ENCODE data around the gene CBX1. TPM values are rescaled to one million over a fixed set of nuclear protein-coding genes. Genes with fewer than 3 reads are reported as not detected.
A peak's percentile ranks its signal among the peaks of the same experiment; 100 is the strongest.
"Not testable (repeated sequence)": the region's sequence is repeated elsewhere in the genome, so short reads cannot be mapped to it uniquely, and the experiment has no call there.

The CBX1 gene
- polyA plus RNA-seq, 3 donors: 204 to 213 (median 212) TPM

DNA sequence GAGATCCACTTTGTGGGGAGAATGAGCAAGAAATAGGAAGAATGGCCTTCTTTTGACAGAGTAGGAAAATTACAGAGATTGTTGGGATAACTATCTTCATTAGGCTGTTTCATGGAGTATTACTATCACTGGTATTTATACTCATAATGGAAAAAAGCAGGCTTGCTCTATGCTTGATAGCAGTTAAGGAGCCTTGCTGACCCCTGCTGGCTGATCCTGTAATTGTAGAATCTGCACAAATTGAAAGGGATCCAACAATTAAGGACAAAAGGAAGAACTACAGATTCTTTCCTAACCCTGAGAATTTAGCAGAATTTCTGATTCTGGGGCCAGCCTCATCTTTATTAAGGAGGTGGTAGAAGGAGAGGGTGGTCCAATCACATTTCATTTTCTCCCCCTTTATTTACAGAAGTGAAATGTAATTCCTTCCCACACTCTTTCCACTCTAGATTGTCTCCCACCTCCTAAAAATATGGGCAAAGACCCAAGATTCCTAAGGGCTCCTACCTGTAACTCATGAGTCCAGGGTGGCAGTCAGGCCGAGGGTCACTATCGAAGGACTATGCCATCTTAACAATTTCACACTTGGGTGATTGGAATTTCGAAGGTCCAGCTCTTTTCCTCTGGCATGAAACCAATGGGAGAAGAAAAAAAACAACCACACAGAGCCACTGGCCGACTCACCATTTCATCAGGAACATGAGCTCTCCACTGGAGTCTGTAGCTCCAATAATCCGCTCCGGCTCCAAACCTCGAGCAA is 26.8 kb downstream of the CBX1 start:
- peak; percentile 63 to 70 (median 67) for DNase-seq (ENCODE audit: low read depth in 3 of 3, low spot score in 2 of 3)

DNA sequence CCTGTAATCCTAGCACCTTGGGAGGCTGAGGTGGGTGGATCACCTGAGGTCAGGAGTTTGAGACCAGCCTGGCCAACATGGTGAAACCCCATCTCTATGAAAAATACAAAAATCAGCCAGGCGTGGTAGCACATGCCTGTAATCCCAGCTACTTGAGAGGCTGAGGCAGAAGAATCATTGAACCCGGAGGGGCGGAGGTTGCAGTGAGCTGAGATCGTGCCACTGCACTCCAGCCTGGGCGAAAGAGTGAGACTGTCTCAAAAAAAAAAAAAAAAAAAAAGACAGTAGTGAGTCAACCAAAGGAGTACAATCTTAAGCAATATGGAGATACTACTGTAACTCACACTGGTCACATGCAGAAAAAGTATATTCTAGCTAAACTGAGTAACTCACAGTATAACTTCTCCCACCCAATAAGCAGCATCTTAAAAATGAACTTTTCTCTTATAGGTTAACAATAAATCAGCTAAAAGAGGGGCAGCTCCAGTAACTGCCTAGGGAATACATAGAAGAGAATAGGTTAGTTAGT is 27.6 kb downstream of the CBX1 start:
- not testable (repeated sequence) for DNase-seq (ENCODE audit: low read depth in 3 of 3, low spot score in 2 of 3)

DNA sequence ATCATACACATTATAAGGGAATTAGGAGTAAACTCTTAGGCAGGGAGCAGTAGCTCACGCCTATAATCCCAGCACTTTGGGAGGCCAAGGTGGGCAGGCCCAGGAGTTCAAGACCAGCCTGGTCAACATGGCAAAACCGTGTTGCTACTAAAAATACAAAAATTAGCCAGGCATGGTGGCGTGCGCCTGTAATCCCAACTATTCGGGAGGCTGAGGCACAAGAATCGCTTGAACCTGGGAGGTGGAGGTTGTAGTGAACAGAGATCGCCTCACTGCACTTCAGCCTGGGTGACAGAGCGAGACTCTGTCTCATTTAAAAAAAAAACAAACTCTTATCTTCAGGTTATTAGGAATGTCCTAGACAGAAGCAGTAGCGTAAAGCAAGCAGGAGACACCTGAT is 28.5 kb downstream of the CBX1 start:
- not testable (repeated sequence) for DNase-seq (ENCODE audit: low read depth in 3 of 3, low spot score in 2 of 3)

DNA sequence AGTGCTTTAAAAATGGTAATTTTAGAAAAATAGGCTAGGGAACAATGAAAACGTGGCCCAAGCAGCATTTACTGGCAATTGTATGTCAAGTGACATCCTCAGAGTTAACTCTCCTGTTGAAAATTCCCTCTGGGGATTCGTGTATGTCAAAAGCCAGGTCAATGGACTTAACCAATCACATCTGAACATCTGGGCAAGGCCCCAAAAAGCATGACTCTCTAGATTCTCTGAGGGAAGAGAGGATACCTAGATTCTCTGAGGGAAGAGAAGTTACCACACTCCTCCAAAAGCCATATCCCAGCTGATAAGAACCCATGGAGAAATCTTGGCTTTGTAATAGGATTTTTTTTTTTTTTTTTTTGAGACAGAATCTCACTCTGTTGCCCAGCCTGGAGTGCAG is 29.6 kb downstream of the CBX1 start:
- DNase-seq (ENCODE audit: low read depth in 3 of 3, low spot score in 2 of 3): no peak

DNA sequence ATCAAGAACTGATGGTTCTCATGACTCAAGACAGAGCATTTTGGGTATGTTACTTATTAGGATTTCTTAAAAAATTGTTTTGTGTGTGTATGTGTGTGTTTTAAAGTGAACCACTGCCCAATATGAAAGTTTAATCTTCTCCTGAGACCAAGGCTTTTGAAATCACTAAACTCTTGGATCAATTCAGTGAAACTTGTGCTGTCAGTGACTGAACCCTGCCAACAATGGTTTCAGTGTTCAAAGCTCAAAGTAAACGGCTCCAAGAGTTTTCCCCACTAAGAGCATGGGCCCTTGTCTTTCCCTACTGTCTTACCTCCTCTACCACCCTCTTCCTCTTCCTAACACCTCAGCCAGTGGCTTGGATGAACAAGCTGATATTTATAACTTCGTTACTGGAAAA is 31.1 kb downstream of the CBX1 start:
- no peak for DNase-seq (ENCODE audit: low read depth in 3 of 3, low spot score in 2 of 3)

DNA sequence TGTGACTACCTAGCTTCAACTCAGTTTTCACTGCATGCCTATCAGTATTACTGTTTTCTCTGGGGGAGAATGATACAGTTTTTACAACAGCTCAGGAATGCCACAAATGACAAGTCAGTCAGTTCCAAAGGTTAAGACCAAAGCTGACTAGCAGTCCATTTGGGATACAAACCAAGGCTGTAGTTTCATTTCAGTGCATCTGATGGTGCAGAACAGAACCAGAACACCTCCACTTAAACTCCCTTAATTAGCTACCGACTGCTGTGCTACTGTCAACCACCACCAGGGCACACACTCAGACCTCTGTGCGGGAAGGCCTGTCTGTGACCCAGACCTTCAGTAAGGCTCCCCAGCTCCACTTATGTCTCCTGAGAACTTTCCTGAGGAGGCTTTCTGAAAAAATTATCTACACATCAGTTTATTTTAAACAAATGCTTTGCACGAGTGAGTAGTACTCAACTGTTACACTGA is 32.8 kb downstream of the CBX1 start:
- DNase-seq (ENCODE audit: low read depth in 3 of 3, low spot score in 2 of 3): no peak

DNA sequence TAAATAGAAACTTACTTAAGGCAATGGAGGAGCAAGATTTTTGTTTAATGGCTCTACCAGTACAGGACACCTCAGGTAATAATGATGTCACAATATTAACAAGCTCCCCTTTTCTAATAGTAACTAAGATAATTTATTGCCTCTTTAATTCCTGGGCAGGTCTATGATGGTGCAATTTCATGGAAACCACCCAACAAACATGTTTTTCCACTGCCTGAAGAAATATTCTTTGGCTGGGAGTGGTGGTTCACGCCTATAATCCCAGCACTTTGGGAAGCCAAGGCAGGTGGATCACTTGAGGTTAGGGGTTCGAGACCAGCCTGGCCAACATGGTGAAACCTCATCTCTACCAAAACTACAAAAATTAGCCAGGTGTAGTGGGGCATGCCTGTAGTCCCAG is 33.5 kb downstream of the CBX1 start:
- not testable (repeated sequence) for DNase-seq (ENCODE audit: low read depth in 3 of 3, low spot score in 2 of 3)

DNA sequence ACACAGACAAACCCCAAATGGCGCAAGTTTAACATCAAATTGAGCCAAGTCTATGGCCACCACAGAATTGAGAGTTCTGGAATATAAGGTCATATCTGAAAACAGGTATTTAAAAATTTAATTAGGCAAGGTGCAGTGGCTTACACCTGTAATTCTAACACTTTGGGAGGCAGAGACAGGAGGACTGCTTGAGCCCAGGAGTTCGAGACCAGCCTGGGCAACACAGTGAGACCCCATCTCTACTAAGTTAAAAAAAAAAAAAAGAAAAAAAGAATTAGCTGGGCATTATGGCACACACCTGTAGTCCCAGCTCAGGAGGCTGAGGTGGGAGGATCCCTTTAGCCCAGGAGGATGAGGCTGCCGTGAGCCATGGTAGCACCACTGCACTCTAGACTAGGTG is 34.0 kb downstream of the CBX1 start:
- DNase-seq (ENCODE audit: low read depth in 3 of 3, low spot score in 2 of 3): no peak

DNA sequence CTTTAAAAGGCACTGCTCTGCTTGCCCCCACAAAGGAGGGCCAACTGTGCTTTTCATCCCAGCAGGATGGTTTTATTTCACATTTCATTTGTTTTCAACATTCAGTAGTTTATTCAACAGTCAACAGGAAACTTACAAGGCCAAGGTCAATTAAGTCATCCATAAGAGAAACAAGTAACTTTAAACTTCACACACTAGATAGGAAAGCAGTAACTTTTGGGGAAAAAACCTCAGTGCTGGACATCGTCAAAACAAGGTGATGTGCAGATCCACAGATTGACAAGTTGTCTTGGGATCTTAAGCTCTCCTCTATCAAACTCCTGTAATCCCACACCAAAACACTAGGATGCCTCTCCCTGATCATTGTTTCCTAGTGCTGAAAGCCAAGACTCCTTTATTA is 34.6 kb downstream of the CBX1 start:
- DNase-seq (ENCODE audit: low read depth in 3 of 3, low spot score in 2 of 3): no peak

DNA sequence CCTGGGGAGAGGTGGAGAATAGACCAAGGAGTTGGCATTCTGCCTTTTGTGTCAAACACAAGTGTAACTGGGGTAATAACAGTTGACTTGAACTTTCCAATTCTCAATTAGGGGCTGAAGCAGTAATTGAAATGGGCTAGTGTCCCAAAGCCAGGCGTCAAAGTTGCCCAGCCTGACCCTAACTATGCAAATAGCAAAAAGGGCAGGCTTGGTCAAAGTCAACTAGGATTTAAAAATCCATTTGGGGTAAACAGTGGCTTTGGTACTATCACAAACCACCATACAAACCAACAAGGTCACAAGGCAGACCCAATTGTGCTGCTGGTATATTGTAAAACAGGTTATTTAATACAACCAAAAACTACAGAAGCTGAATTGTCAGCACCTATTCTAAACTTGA is 35.1 kb downstream of the CBX1 start:
- no peak for DNase-seq (ENCODE audit: low read depth in 3 of 3, low spot score in 2 of 3)

DNA sequence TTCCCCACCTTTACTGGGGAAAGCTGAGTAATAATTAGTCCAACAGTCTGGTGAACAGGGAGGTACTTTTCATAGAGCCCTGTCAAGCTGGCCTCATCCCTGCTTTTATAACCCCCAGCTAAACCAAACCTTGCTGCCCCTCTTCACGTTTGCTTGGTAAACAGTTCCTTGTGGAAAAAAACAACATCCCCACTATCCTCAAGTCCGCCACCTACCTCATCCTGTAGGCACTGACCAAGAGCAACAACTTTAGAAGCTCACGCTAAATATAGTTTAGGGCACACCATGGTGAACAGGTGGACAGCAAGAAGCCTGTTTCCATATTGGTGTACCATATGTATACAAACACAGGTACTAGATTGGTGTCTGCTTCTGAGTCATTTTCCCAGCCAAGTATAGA is 36.6 kb downstream of the CBX1 start:
- no peak for DNase-seq (ENCODE audit: low read depth in 3 of 3, low spot score in 2 of 3)

DNA sequence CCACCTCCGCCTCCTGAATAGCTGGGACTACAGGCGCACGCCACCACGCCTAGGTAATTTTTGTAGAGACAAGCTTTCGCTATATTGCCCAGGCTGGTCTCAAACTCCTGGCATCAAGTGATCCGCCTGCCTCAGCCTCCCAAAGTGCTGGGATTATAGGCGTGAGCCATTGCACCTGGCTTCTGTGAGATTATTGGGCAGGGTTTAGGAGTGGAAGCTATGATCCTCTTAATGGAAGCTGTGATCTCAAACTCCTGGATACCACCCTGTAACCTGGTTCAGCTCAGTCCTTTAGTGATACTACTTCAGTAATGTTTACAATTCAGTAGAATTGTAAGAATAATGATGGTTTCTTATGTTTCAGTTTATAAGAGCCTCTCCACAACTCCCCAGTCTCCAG is 39.0 kb downstream of the CBX1 start:
- no peak for DNase-seq (ENCODE audit: low read depth in 3 of 3, low spot score in 2 of 3)

DNA sequence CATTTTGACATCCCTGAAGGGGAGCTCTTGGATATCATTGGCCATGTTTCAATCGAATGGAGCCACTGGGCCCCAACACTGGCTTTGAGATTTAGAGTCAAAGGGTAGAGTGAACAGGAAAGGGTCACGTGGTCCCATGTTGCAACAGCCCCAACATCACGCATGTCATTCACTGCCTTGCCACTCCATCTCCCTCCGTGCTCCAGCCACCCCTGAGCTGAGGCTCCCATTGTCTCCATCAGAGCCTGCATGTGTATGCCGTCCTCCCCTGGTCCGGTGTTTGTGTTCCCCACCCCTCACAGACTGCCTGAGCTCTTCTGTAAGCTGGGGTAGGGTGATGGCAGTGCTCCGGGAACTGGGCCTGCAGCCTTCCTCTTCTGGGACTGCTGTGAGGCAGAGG is 41.0 kb downstream of the CBX1 start:
- no peak for DNase-seq (ENCODE audit: low read depth in 3 of 3, low spot score in 2 of 3)

DNA sequence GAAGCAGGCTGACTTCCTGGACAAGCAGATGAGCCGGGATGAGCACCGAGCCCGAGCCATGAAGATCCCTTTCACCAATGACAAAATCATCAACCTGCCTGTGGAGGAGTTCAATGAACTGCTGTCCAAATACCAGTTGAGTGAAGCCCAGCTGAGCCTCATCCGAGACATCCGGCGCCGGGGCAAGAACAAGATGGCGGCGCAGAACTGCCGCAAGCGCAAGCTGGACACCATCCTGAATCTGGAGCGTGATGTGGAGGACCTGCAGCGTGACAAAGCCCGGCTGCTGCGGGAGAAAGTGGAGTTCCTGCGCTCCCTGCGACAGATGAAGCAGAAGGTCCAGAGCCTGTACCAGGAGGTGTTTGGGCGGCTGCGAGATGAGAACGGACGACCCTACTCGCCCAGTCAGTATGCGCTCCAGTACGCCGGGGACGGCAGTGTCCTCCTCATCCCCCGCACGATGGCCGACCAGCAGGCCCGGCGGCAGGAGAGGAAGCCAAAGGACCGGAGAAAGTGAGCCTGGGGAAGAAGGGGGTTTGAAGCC is 42.1 kb downstream of the CBX1 start:
- no peak for DNase-seq (ENCODE audit: low read depth in 3 of 3, low spot score in 2 of 3)

DNA sequence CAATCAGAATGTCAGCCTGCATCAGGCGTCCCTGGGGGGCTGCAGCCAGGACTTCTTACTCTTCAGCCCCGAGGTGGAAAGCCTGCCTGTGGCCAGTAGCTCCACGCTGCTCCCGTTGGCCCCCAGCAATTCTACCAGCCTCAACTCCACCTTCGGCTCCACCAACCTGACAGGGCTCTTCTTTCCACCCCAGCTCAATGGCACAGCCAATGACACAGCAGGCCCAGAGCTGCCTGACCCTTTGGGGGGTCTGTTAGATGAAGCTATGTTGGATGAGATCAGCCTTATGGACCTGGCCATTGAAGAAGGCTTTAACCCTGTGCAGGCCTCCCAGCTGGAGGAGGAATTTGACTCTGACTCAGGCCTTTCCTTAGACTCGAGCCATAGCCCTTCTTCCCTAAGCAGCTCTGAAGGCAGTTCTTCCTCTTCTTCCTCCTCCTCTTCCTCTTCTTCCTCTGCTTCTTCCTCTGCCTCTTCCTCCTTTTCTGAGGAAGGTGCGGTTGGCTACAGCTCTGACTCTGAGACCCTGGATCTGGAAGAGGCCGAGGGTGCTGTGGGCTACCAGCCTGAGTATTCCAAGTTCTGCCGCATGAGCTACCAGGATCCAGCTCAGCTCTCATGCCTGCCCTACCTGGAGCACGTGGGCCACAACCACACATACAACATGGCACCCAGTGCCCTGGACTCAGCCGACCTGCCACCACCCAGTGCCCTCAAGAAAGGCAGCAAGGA is 42.7 kb downstream of the CBX1 start:
- no peak for DNase-seq (ENCODE audit: low read depth in 3 of 3, low spot score in 2 of 3)

DNA sequence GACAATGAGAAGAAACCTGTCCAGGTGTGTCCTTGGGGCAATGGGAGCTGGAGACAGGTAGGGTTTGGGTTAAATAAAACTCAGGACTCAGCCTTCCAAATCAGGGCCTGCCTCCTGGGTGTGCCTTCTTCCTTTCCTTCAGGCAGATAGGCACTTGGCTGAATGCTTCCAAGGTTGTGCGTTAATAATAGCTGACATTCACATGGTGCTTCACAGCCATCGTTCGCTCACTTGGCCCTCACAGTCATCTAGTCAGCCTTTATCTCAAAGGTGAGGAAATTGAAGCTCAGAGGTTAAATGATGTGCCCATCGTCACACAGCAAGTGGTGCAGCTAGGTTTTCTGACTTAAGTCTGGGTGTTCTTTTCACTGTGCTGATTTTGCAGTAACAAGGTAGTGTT is 43.7 kb downstream of the CBX1 start:
- no peak for DNase-seq (ENCODE audit: low read depth in 3 of 3, low spot score in 2 of 3)

DNA sequence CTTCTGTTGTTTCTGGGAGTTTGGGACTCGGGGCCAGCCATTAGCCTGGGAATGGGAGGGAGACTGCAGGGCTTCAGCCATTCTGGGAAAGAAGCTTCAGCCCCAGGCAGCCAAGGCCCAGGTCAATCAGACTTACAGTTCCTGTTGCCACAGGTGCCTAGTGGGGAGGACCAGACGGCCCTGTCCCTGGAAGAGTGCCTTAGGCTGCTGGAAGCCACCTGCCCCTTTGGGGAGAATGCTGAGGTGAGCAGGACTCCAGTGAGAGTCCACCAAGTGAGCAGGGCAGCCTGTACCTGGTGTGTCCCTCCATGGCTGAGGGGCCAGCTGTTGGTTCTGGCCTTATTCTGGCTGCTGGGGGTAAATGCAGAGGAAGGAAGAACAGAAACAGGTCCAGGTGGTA is 44.4 kb downstream of the CBX1 start:
- no peak for DNase-seq (ENCODE audit: low read depth in 3 of 3, low spot score in 2 of 3)

DNA sequence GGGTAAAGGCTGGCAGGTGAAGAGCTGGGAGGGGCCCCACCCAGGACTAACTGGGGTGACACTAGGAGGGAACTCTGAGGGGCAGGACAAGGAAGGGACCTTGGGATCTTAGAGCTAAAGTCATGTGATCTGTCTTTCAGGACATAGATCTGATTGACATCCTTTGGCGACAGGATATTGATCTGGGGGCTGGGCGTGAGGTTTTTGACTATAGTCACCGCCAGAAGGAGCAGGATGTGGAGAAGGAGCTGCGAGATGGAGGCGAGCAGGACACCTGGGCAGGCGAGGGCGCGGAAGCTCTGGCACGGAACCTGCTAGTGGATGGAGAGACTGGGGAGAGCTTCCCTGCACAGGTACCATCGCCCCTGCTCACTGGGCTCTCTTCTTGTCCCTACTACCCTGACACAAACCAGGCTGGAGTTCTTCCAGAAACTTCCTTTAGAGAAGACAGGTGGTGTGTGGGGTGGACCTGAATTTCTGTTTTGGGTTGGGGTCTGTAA is 45.0 kb downstream of the CBX1 start:
- DNase-seq (ENCODE audit: low read depth in 3 of 3, low spot score in 2 of 3): no peak

DNA sequence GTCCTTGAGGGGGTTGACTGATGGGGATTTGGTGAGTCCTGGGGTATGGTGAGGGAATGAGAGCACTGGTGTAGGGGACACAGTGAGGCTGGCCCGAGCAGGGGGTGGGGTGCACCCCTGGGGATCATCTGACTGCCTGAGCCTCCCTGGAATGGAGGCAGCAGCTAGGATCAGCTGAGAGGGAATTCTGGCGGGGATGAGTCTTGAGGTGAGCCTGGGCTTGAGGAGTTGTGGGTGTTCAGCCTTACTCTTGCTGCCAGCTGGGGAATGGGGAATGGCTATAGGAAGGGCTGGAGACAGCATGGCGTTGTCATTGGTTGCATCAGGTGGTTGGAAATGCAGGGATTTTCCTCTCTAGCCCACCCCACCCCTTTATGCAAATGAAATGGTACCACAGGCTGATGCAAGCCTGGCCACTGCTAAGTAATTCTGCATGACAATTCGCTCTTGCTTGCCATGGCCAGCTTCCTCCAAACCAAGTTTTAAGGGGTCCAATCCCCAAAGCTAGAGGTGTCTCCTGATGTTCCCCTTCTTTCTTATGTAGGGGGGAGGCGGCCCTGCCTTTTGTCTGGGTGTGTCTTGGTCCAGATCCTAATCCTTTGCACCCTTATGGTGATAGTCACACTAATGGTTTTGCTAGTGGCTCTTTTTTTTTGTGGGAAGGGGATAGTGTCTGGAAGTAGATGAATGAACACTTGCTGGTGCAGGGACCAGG is 45.6 kb downstream of the CBX1 start:
- no peak for DNase-seq (ENCODE audit: low read depth in 3 of 3, low spot score in 2 of 3)

DNA sequence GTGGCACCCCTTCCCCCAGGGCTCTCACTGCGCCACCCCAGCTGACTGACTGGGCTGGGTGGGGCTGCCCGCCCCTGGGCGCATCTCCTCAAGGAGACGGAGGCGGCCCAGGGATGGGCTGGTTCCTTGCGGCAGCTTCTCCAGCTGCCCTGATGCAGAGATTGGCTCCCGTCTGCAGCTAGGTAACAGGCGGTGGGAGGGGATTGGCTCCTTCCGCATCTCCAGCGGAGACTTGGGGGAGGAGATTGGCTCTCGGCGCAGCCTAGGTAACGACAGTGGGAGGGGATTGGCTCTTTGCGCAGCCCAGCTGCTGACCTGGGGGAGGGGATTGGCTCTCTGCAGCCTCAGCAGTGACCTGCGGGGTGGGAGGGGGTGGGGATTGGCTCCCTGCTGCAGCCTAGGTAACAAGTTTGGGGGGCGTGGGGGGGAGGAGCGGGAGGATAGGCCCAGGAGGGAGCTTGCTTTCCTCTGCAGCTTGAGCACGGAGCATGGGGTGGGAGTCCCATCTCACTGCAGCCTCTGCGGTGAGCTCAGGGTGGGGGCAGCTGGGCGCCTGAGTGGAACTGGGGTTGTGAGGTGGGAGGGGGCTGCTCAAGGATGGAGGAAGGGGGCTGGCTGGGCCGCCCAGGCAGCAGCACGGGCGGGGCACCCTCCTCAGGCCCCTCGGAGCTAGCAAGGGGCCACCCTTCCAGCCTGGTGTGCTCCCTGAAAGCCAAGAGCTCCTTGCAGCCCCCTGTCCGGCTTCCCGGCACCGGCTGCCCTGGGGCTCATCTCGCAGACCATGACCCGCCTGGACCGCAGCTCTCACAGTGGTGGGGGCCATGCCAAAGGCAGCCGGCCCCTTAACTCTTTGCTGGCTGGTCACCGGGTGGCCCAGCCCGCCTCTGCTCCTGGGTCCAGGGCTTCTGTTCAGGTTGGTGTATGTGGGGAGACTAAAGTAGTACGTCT is 46.8 kb downstream of the CBX1 start:
- peak; percentile 77 to 84 (median 82) for DNase-seq (ENCODE audit: low read depth in 3 of 3, low spot score in 2 of 3)
